ENCODE data around the gene THSD4.

GRCh38 chr15:71231758-71232157 lies 116.5 kb downstream of the THSD4 start:
- no peak for TF ChIP-seq CTCF (conservative IDR thresholded peaks at IDR 0.05 in 1 of 2, IDR thresholded peaks at IDR 0.05 in 1 of 2; ENCODE audit: low read depth in 1 of 2, low read length in 2 of 2)
- TF ChIP-seq EZH2 (IDR thresholded peaks at IDR 0.05; ENCODE audit: low read length, missing control alignments), result no peak

All from fibroblast of lung (primary cell).